Suprapubic skin (tissue), 4 donors: ENCODE data around the gene DPYSL5.

ENCODE experiments used
- CTCF ChIP-seq, 2 donors: fragments of 200-600 bp in 1 of 2; fragments of 450-650 bp in 1 of 2; sonication (generic) in 1 of 2; IDR thresholded peaks; one replicate each; pipeline ENCODE4 v1.5.1; 2016 to 2019; ENCODE audit warnings: antibody characterized with exemption in 2 of 2, mild to moderate bottlenecking in 1 of 2, moderate library complexity in 1 of 2
- EP300 ChIP-seq: sonication (generic); formaldehyde crosslinking; IDR thresholded peaks from one replicate; pipeline ENCODE4 v1.6.1; 2017; ENCODE audit warnings: antibody characterized with exemption
- POLR2A ChIP-seq, 2 donors: fragments of 450-650 bp; IDR thresholded peaks; one replicate each; pipeline ENCODE4 v1.6.1; 2017; ENCODE audit warnings: antibody characterized with exemption in 2 of 2, mild to moderate bottlenecking in 2 of 2, moderate library complexity in 2 of 2
- POLR2AphosphoS5 ChIP-seq, 3 donors: sonication (generic); formaldehyde crosslinking; IDR thresholded peaks; one replicate each; pipeline ENCODE4 v1.6.1; 2017; ENCODE audit warnings: antibody characterized with exemption in 3 of 3

GRCh38 chr2:26940001-26940400 lies 92.1 kb downstream of the DPYSL5 start:
- TF ChIP-seq POLR2A (IDR thresholded peaks at IDR 0.05) (no peak), CTCF (IDR thresholded peaks at IDR 0.05) (no peak), POLR2AphosphoS5 (IDR thresholded peaks at IDR 0.05) (no peak), EP300 (no peak)
